Suprapubic skin (tissue), 4 donors: ENCODE results near the gene SLC6A6. TPM values are rescaled to one million over a fixed set of nuclear protein-coding genes. Genes with fewer than 3 reads are reported as not detected.

ENCODE experiments used
- DNase-seq, 2 donors: peaks; one replicate each; pipeline ENCODE4 v3.0.0-alpha.2; 2019; ENCODE audit warnings: low spot score in 2 of 2
- H3K27ac ChIP-seq: fragments of 200-600 bp; sonication (generic); one replicate; pipeline ENCODE4 v1.5.1; 2019
- H3K27me3 ChIP-seq: fragments of 200-600 bp; sonication (generic); one replicate; pipeline ENCODE4 v1.5.1; 2019
- H3K36me3 ChIP-seq: fragments of 200-600 bp; sonication (generic); one replicate; pipeline ENCODE4 v1.5.1; 2019
- H3K4me1 ChIP-seq: fragments of 200-600 bp; sonication (generic); one replicate; pipeline ENCODE4 v1.5.1; 2019
- H3K4me3 ChIP-seq: fragments of 200-600 bp; sonication (generic); one replicate; pipeline ENCODE4 v1.5.1; 2019; ENCODE audit warnings: mild to moderate bottlenecking
- H3K9me3 ChIP-seq: fragments of 200-600 bp; sonication (generic); one replicate; pipeline ENCODE4 v1.5.1; 2019
- EP300 ChIP-seq: sonication (generic); formaldehyde crosslinking; IDR thresholded peaks from one replicate; pipeline ENCODE4 v1.6.1; 2017; ENCODE audit warnings: antibody characterized with exemption
- POLR2A ChIP-seq, 2 donors: fragments of 450-650 bp; IDR thresholded peaks; one replicate each; pipeline ENCODE4 v1.6.1; 2017; ENCODE audit warnings: antibody characterized with exemption in 2 of 2, mild to moderate bottlenecking in 2 of 2, moderate library complexity in 2 of 2
- POLR2AphosphoS5 ChIP-seq, 3 donors: sonication (generic); formaldehyde crosslinking; IDR thresholded peaks; one replicate each; pipeline ENCODE4 v1.6.1; 2017; ENCODE audit warnings: antibody characterized with exemption in 3 of 3
- WGBS: methylation state at CpG from one replicate; pipeline ENCODE4 v1.1.5; 2018; 5-methylcytosine and 5-hydroxymethylcytosine counted together
- total RNA-seq, 4 donors: library from RNA; depleted of rRNA; stranded (reverse); fragments of >200 nt; gene quantifications; one replicate each; pipeline ENCODE4 v1.1.0, GENCODE V29; 2016
- TF ChIP-seq, protein P1 (sequence below), 2 donors: fragments of 200-600 bp in 1 of 2; fragments of 450-650 bp in 1 of 2; sonication (generic) in 1 of 2; IDR thresholded peaks; one replicate each; pipeline ENCODE4 v1.5.1; 2016 to 2019; ENCODE audit warnings: antibody characterized with exemption in 2 of 2, mild to moderate bottlenecking in 1 of 2, moderate library complexity in 1 of 2

The SLC6A6 gene
- total RNA-seq, 4 donors from 2014 or later, result 85.4 to 149 (median 102) TPM

DNA sequence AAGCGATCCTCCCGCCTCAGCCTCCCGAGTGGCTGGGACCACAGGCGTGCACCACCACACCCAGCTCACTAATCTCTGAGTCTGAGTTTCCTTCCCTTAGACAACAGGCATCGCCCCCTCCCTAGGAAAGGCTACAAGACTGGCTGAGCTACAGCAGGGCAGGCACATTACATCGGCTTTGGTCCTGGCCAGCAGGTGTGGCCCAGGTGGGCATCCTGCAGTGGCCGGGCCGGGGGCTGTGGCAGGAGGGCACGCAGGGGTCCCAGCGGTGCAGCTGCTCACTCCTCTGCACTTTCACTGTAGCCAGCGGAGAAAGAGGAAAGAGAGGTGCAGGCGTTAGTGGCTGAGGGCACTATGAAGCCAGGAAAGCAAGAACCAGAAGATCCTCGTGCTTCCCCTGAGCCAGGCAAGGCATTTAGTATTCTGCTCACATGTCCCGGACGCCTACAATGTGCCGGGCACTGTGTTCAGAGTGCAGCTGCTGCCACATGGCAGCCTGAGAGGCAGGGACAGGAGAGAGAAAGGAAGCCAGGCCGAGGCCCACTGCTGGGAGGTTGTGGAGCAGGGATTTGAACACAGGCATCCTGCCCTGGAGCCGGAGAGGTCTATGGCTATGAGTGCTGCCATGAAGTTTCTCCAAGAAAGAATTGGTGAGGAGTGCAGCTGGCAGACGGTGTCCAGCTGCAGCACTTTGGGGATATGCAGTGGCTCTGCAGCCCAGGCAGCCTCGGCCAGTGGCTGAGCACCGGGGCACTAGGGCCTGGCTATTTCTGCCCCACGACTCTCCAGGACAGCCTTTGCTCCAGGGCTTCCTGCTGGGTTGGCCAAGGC lies 115.4 kb downstream of the SLC6A6 start:
- no peak for TF ChIP-seq POLR2AphosphoS5 (IDR thresholded peaks at IDR 0.05)
- TF ChIP-seq POLR2A (IDR thresholded peaks at IDR 0.05), result no peak
- TF ChIP-seq, protein P1, sequence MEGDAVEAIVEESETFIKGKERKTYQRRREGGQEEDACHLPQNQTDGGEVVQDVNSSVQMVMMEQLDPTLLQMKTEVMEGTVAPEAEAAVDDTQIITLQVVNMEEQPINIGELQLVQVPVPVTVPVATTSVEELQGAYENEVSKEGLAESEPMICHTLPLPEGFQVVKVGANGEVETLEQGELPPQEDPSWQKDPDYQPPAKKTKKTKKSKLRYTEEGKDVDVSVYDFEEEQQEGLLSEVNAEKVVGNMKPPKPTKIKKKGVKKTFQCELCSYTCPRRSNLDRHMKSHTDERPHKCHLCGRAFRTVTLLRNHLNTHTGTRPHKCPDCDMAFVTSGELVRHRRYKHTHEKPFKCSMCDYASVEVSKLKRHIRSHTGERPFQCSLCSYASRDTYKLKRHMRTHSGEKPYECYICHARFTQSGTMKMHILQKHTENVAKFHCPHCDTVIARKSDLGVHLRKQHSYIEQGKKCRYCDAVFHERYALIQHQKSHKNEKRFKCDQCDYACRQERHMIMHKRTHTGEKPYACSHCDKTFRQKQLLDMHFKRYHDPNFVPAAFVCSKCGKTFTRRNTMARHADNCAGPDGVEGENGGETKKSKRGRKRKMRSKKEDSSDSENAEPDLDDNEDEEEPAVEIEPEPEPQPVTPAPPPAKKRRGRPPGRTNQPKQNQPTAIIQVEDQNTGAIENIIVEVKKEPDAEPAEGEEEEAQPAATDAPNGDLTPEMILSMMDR (IDR thresholded peaks at IDR 0.05), result no peak
- no peak for TF ChIP-seq EP300
- Histone ChIP-seq H3K4me1 (no peaks in the 10 kb centered on the region), H3K36me3 (no peaks in the 10 kb centered on the region), H3K27ac (no peak overlapping the region), H3K9me3 (no peaks in the 10 kb centered on the region), H3K4me3 (no peak overlapping the region), H3K27me3 (no peaks in the 10 kb centered on the region)
- 91% methylated on average over 18 of the region's 22 CpGs for whole genome bisulfite sequencing
- DNase-seq, result peak; percentile 49 to 52

DNA sequence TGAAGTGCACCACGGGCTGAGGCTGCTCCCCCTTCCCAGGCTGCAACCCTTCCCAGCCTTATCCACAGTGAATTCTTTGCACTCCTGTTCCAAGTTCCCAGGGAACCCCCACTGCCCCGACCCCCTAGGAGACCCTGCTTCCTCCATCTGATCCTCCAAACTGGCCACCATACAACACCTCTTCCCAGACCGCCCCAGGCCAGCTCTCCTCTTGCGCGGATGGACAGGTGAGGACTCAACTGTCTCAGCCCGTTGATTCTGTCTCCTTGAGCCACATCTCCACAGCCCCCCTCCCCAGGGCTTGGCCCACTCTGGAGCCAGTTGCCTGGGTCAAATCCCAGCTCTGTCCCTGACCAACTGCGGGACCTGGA lies 116.0 kb downstream of the SLC6A6 start:
- 83% methylated on average over 7 of the region's 7 CpGs for WGBS
- Histone ChIP-seq H3K27me3 (no peaks in the 10 kb centered on the region), H3K27ac (no peak overlapping the region), H3K4me3 (no peak overlapping the region), H3K36me3 (no peaks in the 10 kb centered on the region), H3K4me1 (no peaks in the 10 kb centered on the region), H3K9me3 (no peaks in the 10 kb centered on the region)
- no peak for TF ChIP-seq POLR2A (IDR thresholded peaks at IDR 0.05)
- TF ChIP-seq POLR2AphosphoS5 (IDR thresholded peaks at IDR 0.05), result no peak
- TF ChIP-seq, protein P1 (IDR thresholded peaks at IDR 0.05), result no peak
- peak; percentile 35 to 67 for DNase-seq

DNA sequence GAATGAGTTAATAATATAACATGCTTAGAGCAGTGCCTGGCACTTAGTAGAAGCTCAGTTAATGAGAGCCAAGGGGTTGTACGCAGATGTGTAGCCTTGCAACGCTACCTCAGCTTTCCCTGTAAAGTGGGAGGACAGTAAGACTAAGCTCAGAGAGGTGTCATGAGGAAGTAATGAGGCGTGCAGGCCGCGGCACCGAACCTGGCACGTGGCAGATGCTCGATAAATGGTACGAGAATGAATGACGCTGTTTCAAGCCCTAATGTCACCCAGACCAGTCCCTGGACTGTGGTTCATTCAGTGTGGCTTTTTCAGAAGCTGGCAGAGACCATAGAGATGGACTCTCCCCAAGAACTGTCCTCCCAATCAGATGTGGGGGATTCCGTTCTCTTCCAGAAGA lies 116.5 kb downstream of the SLC6A6 start:
- TF ChIP-seq POLR2AphosphoS5 (IDR thresholded peaks at IDR 0.05), result no peak
- no peak for TF ChIP-seq POLR2A (IDR thresholded peaks at IDR 0.05)
- TF ChIP-seq EP300, result no peak
- TF ChIP-seq, protein P1 (IDR thresholded peaks at IDR 0.05), result no peak
- no peaks in the 10 kb centered on the region for H3K9me3 ChIP-seq
- H3K27me3 ChIP-seq, result no peaks in the 10 kb centered on the region
- H3K36me3 ChIP-seq, result no peaks in the 10 kb centered on the region
- H3K4me3 ChIP-seq, result no peak overlapping the region
- WGBS, result 90% methylated on average over 11 of the region's 11 CpGs
- no peaks in the 10 kb centered on the region for H3K4me1 ChIP-seq
- no peak overlapping the region for H3K27ac ChIP-seq
- DNase-seq, result peak; percentile 31 to 41

DNA sequence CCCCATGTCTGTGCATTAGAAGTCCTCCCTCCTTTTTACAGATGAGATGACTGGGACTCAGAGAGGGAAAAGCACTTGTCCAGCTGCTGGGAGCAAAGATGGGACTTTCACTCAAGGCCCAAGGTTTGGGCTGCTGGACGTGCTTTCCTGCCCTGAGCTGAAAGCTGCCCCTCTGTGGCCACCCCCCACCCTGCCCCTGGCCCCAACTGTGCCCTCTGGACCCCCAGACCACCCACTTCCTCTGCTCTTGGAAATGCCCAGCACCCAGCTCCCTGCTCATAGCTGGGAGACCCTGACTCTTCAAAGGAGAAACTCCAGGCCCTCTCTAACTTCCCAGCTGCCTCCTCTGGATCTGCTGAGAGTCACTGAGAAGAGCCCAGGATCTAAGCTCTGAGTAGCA lies 117.0 kb downstream of the SLC6A6 start:
- TF ChIP-seq EP300 (no peak), POLR2AphosphoS5 (IDR thresholded peaks at IDR 0.05) (no peak), POLR2A (IDR thresholded peaks at IDR 0.05) (no peak)
- TF ChIP-seq, protein P1 (IDR thresholded peaks at IDR 0.05), result no peak
- 50% methylated on average over 1 of the region's 1 CpG for WGBS
- H3K36me3 ChIP-seq, result no peaks in the 10 kb centered on the region
- H3K4me1 ChIP-seq, result no peaks in the 10 kb centered on the region
- H3K9me3 ChIP-seq, result no peaks in the 10 kb centered on the region
- no peaks in the 10 kb centered on the region for H3K27me3 ChIP-seq
- no peak overlapping the region for H3K27ac ChIP-seq
- H3K4me3 ChIP-seq, result no peak overlapping the region
- peak; percentile 35 to 57 for DNase-seq

DNA sequence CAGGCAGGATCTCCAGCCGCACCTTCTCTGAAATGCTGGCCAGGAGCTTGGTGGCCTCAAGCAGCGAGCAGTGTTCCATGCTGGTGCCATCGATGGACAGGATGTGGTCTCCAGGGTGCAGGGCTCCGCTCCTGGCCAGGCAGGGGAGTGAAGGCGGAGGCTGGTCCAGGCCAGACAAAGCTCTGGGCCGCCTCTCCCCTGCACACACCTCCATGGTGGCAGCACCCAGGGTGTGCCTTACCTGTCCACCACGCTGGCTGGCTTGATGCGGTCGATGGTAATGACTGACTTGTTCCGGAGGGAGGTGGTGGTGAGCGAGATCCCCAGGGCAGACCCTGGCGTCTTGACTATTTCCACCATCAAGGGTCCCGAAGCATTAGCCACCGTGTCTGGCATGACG lies 117.7 kb downstream of the SLC6A6 start:
- no peaks in the 10 kb centered on the region for H3K36me3 ChIP-seq
- H3K4me1 ChIP-seq, result no peaks in the 10 kb centered on the region
- no peaks in the 10 kb centered on the region for H3K9me3 ChIP-seq
- WGBS, result 80% methylated on average over 8 of the region's 15 CpGs
- peak; percentile 51 to 57 for DNase-seq
- no peaks in the 10 kb centered on the region for H3K27me3 ChIP-seq
- no peak overlapping the region for H3K27ac ChIP-seq
- no peak overlapping the region for H3K4me3 ChIP-seq
- TF ChIP-seq, protein P1 (IDR thresholded peaks at IDR 0.05), result no peak
- TF ChIP-seq EP300, result no peak
- no peak for TF ChIP-seq POLR2AphosphoS5 (IDR thresholded peaks at IDR 0.05)
- no peak for TF ChIP-seq POLR2A (IDR thresholded peaks at IDR 0.05)
